Lower lobe of right lung (tissue), 2 donors: ENCODE measurements around the gene ESPNL. TPM values are rescaled to one million over a fixed set of nuclear protein-coding genes. Genes with fewer than 3 reads are reported as not detected.

Source experiments
- ATAC-seq, 2 donors: fragments of 200-7000 bp; cut with Tn5 transposase; one replicate each; pipeline ENCODE4 v1.9.1; 2020 to 2022; ENCODE audit warnings: mild to moderate bottlenecking in 2 of 2, moderate library complexity in 2 of 2
- DNase-seq: peaks from one replicate; pipeline ENCODE4 v3.0.0-alpha.2; 2020
- H3K27ac ChIP-seq: fragments of 200-600 bp; one replicate; pipeline ENCODE4 v1.8.0; 2022
- H3K27me3 ChIP-seq: fragments of 200-600 bp; one replicate; pipeline ENCODE4 v1.8.0; 2022; ENCODE audit warnings: low read depth
- H3K36me3 ChIP-seq: fragments of 200-600 bp; one replicate; pipeline ENCODE4 v1.8.0; 2022; ENCODE audit warnings: mild to moderate bottlenecking
- H3K4me1 ChIP-seq: fragments of 200-600 bp; one replicate; pipeline ENCODE4 v1.8.0; 2022
- H3K4me3 ChIP-seq: fragments of 200-600 bp; one replicate; pipeline ENCODE4 v1.8.0; 2022; ENCODE audit warnings: mild to moderate bottlenecking
- H3K9me3 ChIP-seq: fragments of 200-600 bp; one replicate; pipeline ENCODE4 v1.8.0; 2022
- CTCF ChIP-seq: fragments of 200-600 bp; IDR thresholded peaks from one replicate; pipeline ENCODE4 v1.8.0; 2022; ENCODE audit warnings: antibody characterized with exemption, mild to moderate bottlenecking
- intact Hi-C: fragments of 100-400 bp; cut with DNase I; formaldehyde crosslinking; loops from one replicate; pipeline ENCODE4 v1.11.0; 2022
- total RNA-seq: library from RNA; stranded (reverse); fragmentation: NEBNext Ultra II Directional; extraction: Animal tissue kit (Norgen Biotek cat#: 25700); gene quantifications from one replicate; pipeline ENCODE4 v1.2.1, GENCODE V29; 2021
- donor health status: DM: no; HTN: yes; CAD: no; lungs with severe emphysema.

The ESPNL gene
- total RNA-seq, 1 donor from 2014 or later, result 0.09 TPM

GRCh38 chr2:238123991-238124470, 23.9 kb downstream of the ESPNL start:
- no peak overlapping the region for H3K27ac ChIP-seq
- peaks cover 14% of the 10 kb centered on the region for H3K27me3 ChIP-seq
- peak; percentile 24 for DNase-seq
- no peaks in the 10 kb centered on the region for H3K4me1 ChIP-seq
- no peaks in the 10 kb centered on the region for H3K36me3 ChIP-seq
- no peak for ATAC-seq
- no peaks in the 10 kb centered on the region for H3K9me3 ChIP-seq
- no peak overlapping the region for H3K4me3 ChIP-seq
- TF ChIP-seq CTCF, result no peak
- intact Hi-C loops, result no loop called here

- H3K4me3 ChIP-seq, result no peak overlapping the region
- H3K9me3 ChIP-seq, result no peaks in the 10 kb centered on the region
- H3K27ac ChIP-seq, result no peak overlapping the region
- no peaks in the 10 kb centered on the region for H3K4me1 ChIP-seq
- H3K36me3 ChIP-seq, result no peaks in the 10 kb centered on the region
- peaks cover 14% of the 10 kb centered on the region for H3K27me3 ChIP-seq
- DNase-seq, result peak; percentile 28
- ATAC-seq, result no peak
- TF ChIP-seq CTCF, result no peak
- intact Hi-C loops, result no loop called here
These were observed 24.5 kb downstream of the ESPNL start for GRCh38 chr2:238124488-238125126.

- DNase-seq (peak; percentile 39), ATAC-seq (no peak)
- H3K9me3 ChIP-seq, result no peaks in the 10 kb centered on the region
- no peak for TF ChIP-seq CTCF
- no peak overlapping the region for H3K4me3 ChIP-seq
- no peaks in the 10 kb centered on the region for H3K4me1 ChIP-seq
- H3K27me3 ChIP-seq, result peaks cover 7% of the 10 kb centered on the region
- intact Hi-C loops, result no loop called here
- no peak overlapping the region for H3K27ac ChIP-seq
- no peaks in the 10 kb centered on the region for H3K36me3 ChIP-seq
These were observed 25.2 kb downstream of the ESPNL start for GRCh38 chr2:238125127-238125885.

GRCh38 chr2:238126338-238126737, 26.2 kb downstream of the ESPNL start:
- intact Hi-C loops, result no loop called here
- no peaks in the 10 kb centered on the region for H3K9me3 ChIP-seq
- TF ChIP-seq CTCF, result no peak
- H3K4me3 ChIP-seq, result no peak overlapping the region
- H3K36me3 ChIP-seq, result no peaks in the 10 kb centered on the region
- H3K27ac ChIP-seq, result no peak overlapping the region
- ATAC-seq (no peak), DNase-seq (no peak)
- no peaks in the 10 kb centered on the region for H3K27me3 ChIP-seq
- no peaks in the 10 kb centered on the region for H3K4me1 ChIP-seq

- no peaks in the 10 kb centered on the region for H3K36me3 ChIP-seq
- H3K9me3 ChIP-seq, result no peaks in the 10 kb centered on the region
- intact Hi-C loops, result no loop called here
- TF ChIP-seq CTCF, result no peak
- no peak overlapping the region for H3K27ac ChIP-seq
- no peaks in the 10 kb centered on the region for H3K27me3 ChIP-seq
- ATAC-seq (no peak), DNase-seq (no peak)
- no peaks in the 10 kb centered on the region for H3K4me1 ChIP-seq
- H3K4me3 ChIP-seq, result no peak overlapping the region
These were observed 26.6 kb downstream of the ESPNL start for GRCh38 chr2:238126775-238127164.
